MM.1S (cell line): ENCODE results near the gene SYTL4.

Source experiments
- EZH2 ChIP-seq: fragments of 300-600 bp; sonication (generic); optimal IDR thresholded peaks from 2 replicates; pipeline ENCODE3; 2017; ENCODE audit warnings: low read depth, mild to moderate bottlenecking, antibody characterized with exemption, low read length, mixed read lengths
- TF ChIP-seq, protein P1 (sequence below): fragments of 300-600 bp; sonication (generic); IDR thresholded peaks from 2 replicates; pipeline ENCODE4 v1.5.1; 2016; ENCODE audit warnings: antibody characterized with exemption, low read length, mixed read lengths

DNA sequence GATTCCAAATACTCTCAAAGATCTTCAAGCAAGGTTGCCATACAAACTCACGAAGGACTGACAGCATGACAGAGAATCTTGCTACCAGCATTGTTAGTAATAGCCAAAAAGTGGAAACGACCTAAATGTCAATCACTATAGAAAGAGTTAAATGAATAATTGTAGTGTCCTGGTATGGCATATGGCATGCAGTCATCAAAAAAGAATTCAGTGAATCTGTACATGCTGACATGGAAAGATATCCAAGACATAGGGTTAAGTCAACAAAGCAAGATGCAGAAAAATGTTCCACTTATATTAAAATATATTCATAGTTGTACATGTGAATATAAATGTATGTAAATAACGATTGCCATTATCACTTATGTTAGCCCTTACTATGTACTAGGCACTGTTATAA is 50.3 kb downstream of the SYTL4 start:
- TF ChIP-seq, protein P1, sequence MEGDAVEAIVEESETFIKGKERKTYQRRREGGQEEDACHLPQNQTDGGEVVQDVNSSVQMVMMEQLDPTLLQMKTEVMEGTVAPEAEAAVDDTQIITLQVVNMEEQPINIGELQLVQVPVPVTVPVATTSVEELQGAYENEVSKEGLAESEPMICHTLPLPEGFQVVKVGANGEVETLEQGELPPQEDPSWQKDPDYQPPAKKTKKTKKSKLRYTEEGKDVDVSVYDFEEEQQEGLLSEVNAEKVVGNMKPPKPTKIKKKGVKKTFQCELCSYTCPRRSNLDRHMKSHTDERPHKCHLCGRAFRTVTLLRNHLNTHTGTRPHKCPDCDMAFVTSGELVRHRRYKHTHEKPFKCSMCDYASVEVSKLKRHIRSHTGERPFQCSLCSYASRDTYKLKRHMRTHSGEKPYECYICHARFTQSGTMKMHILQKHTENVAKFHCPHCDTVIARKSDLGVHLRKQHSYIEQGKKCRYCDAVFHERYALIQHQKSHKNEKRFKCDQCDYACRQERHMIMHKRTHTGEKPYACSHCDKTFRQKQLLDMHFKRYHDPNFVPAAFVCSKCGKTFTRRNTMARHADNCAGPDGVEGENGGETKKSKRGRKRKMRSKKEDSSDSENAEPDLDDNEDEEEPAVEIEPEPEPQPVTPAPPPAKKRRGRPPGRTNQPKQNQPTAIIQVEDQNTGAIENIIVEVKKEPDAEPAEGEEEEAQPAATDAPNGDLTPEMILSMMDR, result no peak
- no peak for TF ChIP-seq EZH2
